ENCODE results near the gene CORO7.

CORO7 gene

DNA sequence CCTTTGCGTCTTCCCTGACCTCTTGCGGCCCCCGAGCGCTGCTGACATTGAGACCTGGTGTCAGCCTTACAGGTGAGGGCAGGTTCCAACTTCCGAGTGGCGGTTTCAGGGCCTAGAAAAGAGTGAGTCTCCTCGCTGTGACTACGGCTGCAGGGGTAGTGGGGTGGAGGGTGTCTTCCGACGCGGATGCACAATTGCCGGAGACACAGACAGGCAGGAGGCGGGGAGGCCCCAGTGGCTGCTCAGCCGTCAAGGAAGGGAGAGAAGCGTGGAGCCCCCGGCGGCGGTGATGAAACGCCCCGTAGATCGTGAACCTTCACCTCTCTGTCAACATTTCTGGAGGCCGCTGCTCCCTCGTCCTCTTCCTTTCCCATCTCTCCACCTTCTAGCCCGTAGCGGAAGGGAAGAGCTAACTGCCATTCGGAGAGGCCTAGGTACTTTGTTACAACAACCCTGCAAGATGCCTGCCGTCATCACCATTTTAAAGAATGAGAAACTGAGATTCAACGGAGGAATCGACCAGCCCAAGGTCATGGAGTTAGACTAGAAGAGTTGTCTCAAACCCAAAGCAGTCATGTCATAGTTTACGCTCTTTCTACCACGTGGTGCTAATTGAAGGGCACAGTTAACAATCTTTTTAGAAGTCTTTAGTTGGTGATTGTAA lies 9.8 kb upstream of the CORO7 start:
- DNase-seq, result no peak

DNA sequence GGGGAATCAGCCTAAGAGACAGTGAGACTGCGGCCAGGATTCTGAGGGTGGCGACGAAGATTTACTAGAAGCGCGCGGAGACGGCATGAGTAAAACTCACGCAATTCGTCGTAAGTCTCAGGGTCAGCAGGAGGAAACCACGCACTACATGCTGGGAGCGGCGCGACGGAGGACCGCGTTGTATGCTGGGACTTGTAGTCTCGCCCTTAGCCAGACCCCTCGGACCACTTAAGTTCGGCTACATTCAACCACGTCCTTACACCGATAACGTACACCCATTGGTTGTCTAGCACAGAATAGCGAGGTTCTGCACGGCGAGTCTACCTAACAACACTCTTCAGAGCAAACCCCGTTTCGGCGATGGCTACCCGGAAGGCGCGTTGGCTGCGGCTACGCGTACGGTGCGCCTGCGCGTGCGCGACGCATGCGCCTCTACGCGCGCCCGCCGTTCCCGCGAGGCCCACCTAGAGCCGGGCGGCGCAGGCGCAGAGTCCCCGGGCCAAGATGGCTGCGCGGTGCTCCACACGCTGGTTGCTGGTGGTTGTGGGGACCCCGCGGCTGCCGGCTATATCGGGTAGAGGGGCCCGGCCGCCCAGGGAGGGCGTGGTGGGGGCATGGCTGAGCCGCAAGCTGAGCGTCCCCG lies 9.1 kb upstream of the CORO7 start, which contains the start of gene DNAJA3:
Gene DNAJA3 (plus strand): TSS at position 491 of the 643 bp plus-strand sequence. CDS start 14 bp downstream, at position 505.
- peak; percentile 91 for DNase-seq

DNA sequence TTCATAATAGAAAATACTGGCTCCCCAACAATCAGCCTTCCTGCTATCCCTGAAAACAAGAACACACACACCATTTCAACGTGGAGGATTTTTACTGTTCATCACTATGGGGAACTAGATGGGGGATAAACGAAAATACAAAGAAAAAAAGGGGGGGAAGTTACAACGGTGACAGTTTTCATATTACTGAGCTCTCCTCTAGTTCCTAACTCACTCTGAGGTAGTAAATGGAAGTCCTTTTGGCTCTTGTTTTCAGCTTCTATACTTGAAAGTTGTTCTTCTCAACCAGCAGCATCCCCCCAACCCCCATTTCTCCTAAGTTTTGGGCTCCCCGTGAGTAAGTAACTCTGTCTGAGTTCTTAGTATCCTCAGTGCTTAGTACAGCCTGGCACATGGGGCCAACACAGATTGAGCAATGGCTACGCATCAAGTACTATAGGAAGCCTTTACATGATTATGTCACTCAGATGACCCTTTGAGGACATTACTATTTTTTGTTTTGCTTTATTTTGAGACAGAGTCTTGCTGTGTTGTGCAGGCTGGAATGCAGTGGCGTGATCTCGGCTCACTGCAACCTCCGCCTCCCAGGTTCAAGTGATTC lies 4.2 kb upstream of the CORO7 start:
- DNase-seq, result no peak

DNA sequence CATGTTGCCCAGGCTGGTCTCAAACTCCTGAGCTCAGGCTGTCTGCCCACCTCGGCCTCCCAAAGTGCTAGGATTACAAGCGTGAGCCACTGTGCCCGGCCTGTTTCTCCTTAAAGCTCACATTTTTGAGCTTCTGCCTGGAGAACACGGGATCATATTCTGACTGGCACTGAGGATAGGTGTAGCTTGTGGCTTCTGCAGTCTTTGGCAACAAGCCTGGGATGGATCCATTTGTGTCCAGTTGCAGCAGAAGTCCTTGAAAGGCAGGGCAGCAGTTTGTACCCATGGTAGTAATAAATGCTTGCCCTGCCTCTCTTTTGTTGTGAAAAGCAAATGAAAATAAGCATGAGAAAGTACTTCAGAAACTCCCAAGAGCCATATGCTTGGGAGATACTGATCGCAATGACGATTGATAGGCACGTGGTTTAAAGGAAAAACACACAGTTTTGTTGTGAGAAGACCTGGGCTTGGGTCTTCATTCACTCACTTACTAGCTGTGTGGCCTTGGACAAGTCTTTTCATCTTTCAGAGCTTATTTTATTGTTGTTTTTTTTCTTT lies 3.1 kb upstream of the CORO7 start:
- no peak for DNase-seq

DNA sequence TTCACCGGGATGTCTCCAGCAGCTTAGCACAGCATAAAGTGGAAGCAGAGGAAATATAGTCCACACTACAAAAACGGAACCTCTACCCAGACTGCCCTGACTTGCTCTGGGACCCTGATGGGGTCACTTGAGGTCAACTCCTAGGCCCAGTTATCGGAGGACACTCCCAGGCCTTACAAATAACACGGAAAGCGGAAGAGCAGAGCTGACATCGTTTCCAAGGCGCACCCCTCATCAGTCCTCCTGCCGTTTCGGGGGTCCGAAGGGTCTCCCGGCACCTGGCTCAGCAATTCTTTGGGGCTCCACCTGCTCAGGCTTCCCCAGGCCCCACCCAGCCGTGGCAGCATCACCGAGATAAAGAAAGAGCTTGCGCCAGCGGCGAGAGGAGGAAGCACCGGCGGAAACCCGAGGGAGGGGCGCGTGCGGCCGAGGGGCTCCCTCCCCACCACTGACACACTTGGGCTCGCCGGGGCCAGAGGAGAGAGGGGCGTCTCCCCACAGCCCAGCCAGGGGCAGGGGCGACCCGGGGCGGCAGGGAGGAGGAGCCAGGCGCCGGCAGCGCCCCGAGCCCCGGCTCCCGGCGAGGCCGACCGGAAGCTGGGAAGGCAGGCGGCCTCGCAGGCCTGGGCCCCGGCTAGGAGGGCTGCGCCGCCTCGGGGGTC lies 727 bp downstream of the CORO7 start:
- peak; percentile 80 for DNase-seq

DNA sequence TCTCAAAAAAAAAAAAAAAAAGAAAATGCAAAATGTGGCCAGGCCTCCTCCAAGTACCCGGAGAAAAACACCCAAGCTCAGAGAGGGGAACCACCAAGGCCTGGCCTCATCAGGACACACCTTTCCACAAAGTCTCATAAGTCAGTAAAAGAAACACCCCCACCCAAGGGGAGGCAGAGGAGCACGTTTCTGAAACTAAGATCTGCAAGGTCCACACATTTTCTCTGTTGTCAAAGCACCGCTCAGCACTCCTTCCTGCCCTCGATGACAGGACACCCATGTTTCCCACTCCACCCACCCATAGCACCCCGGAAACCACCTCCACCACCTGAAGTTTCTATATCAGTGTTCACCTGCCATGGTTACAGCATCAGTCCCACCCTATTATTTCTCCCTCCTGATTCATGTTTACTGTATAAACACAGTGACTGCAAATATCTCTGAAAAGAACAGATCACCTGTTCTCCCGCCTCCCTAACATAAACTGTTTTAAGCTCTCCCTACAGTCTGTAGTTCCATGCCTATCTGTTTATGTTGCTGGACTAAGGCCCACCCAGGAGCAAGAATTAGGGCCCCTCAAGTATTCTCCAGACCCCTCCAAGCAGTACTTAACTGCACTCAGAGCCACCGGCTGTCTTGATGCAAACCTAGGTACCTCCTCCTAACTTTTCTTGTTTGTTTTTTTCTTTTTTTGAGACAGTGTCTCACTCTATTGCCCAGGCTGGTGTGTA lies 2.0 kb downstream of the CORO7 start:
- DNase-seq, result peak; percentile 92

DNA sequence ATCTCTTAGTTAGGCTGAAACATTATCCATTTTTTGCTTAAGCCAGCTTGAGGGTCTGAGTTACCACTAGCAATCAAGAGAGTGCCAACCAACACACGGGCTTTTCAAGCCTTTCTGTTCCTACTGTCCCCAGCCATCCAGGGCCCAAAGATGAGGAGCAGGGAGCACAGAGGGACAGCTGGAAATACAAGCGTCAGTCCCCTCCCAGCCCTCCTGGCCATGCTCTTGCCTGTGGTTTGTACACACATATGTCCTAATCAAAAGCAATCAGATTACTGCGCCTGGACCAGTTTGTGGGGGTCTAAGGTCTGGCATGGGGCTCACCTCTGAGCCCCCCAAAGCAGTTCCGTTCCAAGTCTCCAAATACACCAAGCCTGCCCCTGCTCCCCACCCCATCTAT lies 3.5 kb downstream of the CORO7 start:
- no peak for DNase-seq

DNA sequence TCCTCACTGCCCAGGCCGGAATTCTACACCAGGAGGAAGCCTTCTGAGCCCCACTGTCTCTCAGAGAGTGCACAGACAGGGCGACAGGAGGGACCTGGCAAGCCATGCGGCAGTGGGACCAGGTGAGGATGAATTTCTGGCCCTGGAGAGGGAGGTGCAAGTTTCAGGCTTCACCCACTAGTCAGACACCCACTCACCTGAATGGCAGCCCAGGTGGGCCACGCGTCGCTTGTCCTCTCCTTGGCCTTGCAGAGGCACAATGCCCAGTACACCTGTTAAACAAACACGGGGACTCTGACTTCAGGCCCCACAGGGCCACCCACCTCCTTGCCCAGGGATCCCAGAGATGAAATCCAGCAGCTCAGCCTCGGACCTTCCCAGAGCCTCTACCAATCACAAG lies 4.2 kb downstream of the CORO7 start:
- no peak for DNase-seq

DNA sequence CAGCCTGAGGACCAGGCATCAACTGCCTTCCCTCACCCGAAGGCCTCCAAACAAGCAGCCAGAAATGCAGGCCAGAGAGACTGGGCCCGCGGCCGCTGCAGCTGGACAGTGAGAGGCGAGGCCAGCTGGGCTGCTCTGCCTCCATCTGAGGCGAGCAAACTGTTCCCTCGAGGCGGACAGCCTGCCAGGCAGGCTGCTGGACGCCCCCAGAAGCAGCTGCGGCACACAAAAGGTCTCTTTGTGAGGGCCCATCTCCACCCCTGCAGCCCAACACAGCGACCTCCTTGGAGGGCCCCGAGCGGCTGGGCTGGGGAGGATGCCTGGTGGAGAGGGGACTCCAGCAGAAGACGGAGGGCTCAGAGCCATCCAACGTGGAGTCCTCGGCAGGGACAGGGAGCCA lies 4.7 kb downstream of the CORO7 start:
- no peak for DNase-seq

DNA sequence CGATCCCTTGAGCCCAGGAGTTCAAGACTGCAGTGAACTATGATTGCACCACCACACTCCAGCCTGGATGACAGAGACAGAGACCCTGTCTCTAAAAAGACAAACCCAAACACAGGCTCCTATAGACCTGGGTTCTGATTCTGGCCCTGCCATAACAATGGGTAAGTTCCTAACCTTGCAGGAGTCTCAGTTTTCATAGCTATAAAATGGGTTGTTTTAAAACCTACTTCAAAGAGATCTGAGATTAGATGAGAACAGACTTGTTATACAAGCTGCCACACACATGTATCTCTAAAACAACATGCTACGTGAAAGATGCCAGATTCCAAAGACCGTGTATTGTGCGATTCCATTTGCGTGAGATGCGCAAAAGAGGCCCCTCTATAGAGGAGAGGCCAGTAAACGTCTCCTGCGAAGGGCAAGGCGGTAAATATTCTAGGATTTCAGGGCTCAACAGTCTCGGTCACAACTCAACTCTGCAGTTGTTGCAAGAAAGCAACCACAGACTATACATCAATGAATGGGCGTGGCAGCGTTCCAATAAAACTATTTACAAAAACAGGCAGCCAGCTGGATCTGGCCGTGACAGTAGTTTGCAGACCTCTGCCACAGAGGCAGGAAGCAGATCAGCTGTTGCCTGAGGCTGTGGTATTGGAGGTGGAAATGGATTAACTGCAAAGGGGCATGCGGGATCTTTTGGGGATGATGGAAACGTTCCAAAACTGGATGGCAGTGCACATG lies 5.9 kb downstream of the CORO7 start:
- DNase-seq, result no peak

DNA sequence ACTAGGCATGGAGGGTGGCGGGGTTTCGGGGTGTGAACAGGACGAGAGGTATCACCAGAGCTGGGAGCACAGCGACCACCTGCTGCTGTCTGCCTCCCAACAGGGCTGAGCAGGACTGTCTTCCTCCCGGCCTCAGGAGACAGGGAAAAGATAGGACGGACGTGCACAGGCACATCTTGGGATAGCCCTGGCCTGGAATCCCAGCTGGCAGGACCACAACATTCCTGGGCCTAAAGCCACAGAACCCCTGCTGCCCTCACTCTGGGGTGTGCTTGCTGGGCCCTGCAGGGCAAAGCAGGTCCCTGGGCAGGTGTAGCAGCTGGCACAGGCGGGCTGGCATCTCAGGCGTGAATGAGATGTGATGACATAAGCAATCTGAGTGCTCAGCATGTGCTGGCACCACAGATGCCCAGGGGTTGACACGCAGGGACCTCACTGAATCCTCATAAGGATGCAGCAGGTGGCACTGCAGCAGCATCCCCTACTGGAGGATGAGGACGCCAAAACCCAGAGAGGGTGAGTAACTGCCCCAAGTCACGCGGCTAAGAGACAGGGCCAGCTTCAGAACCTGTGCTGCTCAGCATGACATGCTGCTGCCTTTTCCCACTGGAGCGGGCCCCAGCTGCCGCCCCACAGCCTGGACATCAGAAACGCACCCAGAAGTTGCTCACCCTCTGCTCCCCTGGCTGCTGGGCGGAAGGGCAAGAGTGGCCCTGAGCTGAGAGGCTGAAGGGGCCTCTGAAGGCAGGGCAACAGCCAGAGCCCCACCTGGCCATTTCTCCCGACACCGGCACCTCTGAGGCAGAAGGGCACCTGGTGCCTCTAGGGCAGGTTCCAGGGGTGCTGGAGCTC lies 7.1 kb downstream of the CORO7 start:
- no peak for DNase-seq

DNA sequence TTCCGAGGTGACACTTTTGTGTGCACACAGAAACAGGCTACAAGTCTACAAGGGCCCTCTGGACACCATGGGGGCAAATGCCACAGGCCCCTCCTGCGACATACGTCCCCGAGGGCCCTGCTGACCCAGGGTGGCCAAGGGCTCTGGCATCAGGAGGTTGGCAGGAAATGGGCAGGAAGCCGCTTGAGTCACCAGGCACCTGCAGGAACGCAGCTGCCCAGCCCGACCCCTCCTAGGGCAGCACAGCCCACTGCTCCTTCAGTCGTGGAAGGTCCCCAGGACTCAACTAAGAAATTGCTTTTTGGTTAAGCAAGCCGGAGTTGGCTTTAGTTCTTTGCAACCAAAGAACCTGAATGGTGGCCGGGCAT lies 8.1 kb downstream of the CORO7 start:
- no peak for DNase-seq

DNA sequence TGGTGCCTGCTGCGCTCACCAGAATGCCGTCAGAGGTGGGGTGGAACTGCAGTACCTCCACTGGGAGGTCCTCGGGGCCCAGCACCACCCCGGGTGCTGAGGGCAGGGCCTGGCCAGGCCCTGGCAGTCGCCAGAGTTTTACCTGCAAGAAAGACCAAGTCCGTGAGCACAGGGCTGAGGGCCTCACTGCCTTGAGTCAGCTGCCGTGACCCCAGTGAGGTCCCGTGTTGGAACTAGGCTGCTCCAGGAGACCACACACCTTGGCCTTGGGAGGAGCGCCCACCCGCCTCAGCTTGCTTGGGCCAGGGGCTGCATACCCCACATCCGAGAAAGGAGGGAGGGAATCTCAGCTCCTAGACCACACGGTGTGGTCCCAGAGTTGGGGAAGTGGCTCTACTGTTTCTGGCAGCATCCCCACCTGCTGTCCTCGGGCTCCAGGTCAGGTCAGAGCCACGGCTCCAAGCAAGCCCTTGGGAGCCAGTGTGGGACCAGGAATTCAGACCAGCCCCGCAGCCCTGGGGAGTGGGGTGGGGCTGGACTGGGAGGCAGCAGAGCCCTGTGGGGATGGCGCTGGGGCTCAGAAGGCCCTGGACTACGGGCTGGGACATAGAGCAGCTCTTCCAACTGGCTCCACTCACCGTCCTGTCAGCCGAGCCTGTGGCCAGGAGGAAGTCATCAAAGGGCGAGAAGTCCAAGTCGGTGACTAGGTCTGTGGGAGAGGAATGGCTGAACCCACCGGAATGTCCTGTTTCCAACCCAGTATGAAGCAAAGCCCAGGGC lies 8.7 kb downstream of the CORO7 start:
- no peak for DNase-seq

DNA sequence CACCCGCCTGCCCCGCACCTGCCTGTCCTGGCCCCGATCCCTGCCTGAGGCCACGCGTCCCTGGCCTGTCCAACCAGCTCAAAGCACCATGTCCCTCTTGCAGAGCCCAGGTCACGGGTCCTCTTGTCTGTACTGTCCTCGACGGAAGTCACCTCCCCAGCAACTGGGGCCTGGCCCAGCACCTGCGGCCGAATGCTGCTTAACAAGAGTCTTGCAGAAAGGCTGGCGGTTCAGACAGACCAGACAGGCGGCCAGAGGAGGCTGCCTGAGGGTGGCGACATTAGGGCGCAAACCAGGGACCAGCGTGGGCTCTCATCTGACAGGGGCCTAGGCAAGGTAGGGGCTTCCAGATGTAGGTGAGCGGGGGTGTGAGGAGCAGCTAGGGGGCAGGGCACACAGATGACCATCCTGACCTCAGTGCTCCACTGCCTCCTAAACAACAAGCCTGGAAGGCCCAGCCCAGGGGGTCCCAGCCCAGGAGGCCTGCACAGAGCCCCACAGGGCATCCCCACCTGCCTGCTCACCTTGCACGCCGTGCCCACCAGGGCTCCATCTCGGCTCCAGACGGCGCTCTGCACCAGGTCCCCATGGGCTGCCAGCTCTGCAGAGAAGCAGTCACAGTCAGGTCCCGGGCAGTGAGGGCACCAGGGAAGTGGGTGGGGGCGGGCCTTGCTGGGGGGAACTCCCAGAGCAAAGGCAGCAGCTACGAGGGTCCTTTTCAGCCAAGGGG lies 11.3 kb downstream of the CORO7 start:
- DNase-seq, result no peak

DNA sequence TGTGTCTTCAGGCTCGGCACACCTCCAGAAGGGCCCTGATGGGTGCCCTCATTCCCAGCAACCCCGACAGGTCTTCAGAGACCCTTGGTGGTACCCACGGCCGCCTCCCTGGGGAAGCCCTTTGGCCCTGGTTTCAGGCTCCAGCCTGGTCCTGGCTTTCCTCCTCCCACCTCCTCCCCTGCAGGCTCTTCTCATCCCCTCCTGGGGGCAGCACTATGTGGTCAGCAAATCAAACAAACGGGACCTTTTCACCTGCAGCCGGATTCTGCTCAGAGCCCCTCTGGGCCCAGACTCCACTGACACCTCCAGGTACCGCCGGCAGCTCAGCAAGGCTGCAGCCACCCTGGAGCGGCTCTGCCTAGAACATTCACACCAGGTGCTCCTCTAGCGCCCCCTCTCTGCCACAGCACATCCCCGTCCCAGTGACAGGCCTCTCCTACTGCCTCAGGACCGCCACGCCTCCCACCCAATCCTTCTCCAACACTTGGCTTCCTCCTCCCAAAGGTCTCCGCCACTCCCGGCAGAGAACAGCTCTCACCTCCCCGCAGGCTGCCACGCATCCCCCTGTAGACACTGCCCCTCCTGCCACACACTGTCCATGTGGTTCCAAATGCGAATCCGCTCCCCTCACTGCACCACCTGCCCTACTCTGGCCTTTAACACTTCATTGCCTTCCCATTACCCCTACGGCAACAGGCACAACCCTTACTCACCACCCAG lies 12.0 kb downstream of the CORO7 start:
- DNase-seq, result peak; percentile 36

DNA sequence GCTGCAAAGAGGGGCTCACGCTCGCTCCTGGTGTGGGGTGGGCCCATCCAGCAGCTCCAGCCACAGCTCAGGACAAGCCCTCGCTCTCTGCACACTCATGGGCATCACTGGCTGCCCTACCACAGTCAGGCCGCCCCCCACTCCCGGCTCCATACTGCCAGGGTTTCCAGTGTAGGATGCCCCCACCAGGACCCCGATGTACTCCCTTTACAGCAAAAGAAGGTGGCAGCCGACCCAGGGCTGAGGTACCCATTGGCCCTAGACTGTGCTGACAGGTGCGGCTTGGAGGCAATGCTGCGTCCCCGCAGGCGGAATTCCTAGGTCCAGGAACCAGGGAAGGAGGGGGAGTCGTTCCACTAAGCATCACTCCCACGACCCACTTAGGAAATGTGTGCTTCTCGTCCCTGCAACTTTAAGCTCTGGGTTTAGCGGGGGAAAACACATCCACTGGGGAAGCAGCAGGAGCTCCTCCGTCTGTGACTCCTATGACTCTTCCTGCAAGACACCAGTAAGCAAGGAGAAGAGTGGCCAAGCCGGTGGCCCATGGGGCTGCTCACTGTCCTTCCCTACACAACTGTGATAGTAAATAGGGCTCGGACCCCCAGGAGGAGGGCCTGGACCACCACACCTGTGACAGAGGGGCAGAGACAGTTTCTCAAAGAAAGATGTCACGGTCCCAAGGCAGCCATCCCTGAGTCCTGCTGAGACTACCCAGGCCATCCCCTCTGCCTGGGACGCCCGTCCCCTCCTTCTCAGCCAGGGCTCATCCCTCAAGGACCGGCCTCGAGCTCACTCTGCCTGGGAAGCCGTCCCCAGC lies 13.1 kb downstream of the CORO7 start:
- no peak for DNase-seq

DNA sequence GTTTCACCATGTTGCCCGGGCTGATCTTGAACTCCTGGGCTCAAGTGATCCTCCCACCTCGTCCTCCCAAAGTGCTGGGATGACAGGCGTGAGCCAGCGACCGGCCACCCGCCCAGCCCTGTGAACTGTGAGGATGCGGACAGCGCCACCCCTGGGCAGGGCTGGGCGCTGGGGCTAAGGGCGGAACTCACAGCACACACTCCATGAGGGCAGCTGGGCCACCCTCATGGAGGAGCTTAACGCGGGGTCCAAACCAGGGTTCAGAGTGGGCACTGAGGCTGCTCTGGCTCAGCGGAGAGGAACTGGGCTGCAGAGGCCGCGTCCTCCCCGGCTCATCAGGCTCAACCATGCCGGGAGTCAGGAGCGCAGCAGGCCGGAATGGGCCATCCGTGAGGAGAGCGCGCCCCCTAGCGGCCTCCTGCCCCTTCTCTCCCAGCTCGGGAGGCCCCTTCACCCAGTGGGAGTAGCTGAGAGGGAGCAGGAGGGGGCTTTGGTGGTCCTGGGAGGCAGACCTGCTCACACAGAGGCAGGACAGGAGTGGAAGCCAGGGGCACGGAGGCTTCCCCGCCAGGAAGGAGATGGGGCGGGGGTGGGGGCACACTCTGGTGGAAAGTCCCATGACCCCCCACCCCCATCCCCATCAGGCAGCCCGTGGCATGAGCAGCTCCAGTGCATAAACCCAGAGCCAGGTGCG lies 13.8 kb downstream of the CORO7 start:
- DNase-seq, result peak; percentile 63
